ENCODE results near the gene TMCC3.

TMCC3 gene

GRCh38 chr12:94671917-94672316, 21.6 kb upstream of the TMCC3 start:
- no peak for DNase-seq

GRCh38 chr12:94670898-94671297, 20.5 kb upstream of the TMCC3 start:
- DNase-seq, result no peak

GRCh38 chr12:94670075-94670474, 19.7 kb upstream of the TMCC3 start:
- peak; percentile 87 for DNase-seq

- no peak for DNase-seq
These were observed 16.7 kb upstream of the TMCC3 start for GRCh38 chr12:94667031-94667540.

- DNase-seq, result no peak
These were observed 15.8 kb upstream of the TMCC3 start for GRCh38 chr12:94666158-94666557.

- no peak for DNase-seq
These were observed 13.3 kb upstream of the TMCC3 start for GRCh38 chr12:94663702-94664101.

- DNase-seq, result no peak
These were observed 12.7 kb upstream of the TMCC3 start for GRCh38 chr12:94663071-94663470.

GRCh38 chr12:94660436-94660835, 10.1 kb upstream of the TMCC3 start:
- DNase-seq, result no peak

- no peak for DNase-seq
These were observed 9.1 kb upstream of the TMCC3 start for GRCh38 chr12:94659346-94659930.

- DNase-seq, result no peak
These were observed 8.6 kb upstream of the TMCC3 start for GRCh38 chr12:94658931-94659330.

- no peak for DNase-seq
These were observed 6.2 kb upstream of the TMCC3 start for GRCh38 chr12:94656556-94656955.

- DNase-seq, result peak; percentile 74
These were observed 811 bp downstream of the TMCC3 start for GRCh38 chr12:94649349-94650142.

GRCh38 chr12:94648578-94648977, 1.8 kb downstream of the TMCC3 start:
- peak; percentile 29 for DNase-seq

- peak; percentile 91 for DNase-seq
These were observed 6.0 kb downstream of the TMCC3 start for GRCh38 chr12:94644141-94644979.

- peak; percentile 34 for DNase-seq
These were observed 6.8 kb downstream of the TMCC3 start for GRCh38 chr12:94643606-94644005.

GRCh38 chr12:94641283-94641682, 9.1 kb downstream of the TMCC3 start:
- no peak for DNase-seq

- DNase-seq, result no peak
These were observed 10.0 kb downstream of the TMCC3 start for GRCh38 chr12:94640134-94640928.

GRCh38 chr12:94638521-94638920, 11.8 kb downstream of the TMCC3 start:
- DNase-seq, result no peak

- peak; percentile 47 for DNase-seq
These were observed 12.8 kb downstream of the TMCC3 start for GRCh38 chr12:94637390-94638113.

- DNase-seq, result no peak
These were observed 13.8 kb downstream of the TMCC3 start for GRCh38 chr12:94636462-94637085.

- DNase-seq, result no peak
These were observed 15.6 kb downstream of the TMCC3 start for GRCh38 chr12:94634717-94635116.

Measured in DMS53 (cell line).